ENCODE results near the gene UCN. TPM values are rescaled to one million over a fixed set of nuclear protein-coding genes. Genes with fewer than 3 reads are reported as not detected.

The UCN gene
- 1 to 10 TPM; 2.5 to 6.5 (median 4.6) TPM for total RNA-seq
- polyA plus RNA-seq = under 1 TPM; 0.35 to 0.81 TPM
- total RNA-seq = 0.94 reads per million

GRCh38 chr2:27308359-27308881 is at the start of gene UCN:
Gene UCN, minus strand, starts transcription at chr2:27308445. Its CDS starts 550 bp downstream, at chr2:27307895.
- H3K27ac Mint-ChIP-seq = no peak within 1 kb of the TSS
- no peak for ATAC-seq

GRCh38 chr2:27356382-27357181 is 48.3 kb upstream of the UCN start, which contains the start of gene GTF3C2:
Gene GTF3C2, minus strand, starts transcription at chr2:27356764. Its CDS starts 13,210 bp downstream, at chr2:27343554.
- no peaks in the 10 kb centered on the region for H3K9me3 ChIP-seq (ENCODE audit: control insufficient read depth in 2 of 3, low read length in 3 of 3)
- H3K27ac ChIP-seq (ENCODE audit: low read depth, low read length) = peak within 1 kb of the TSS; percentile 91
- H3K27me3 ChIP-seq (ENCODE audit: control insufficient read depth in 2 of 2, insufficient read depth in 2 of 2, low read length in 2 of 2) = no peaks in the 10 kb centered on the region
- POLR2A ChIA-PET = interaction anchor here (1.0 to 2.9 kb wide), 13 partner anchors 12 to 274 kb away, joined by 3 to 65 read pairs (median 5); partner anchors contain the start of genes ATRAID, EIF2B4, MPV17 and NRBP1
- ATAC-seq (peak; percentile 85), DNase-seq (peak; percentile 76 to 94 (median 92))
- Mint-ChIP-seq H3K4me1 (peaks cover 38 to 63% (median 56%) of the 10 kb centered on the region in 7 donors), H3K9me3 (peaks cover 0 to 6% (median 0%) of the 10 kb centered on the region in 11 donors), H3K36me3 (peaks cover 0 to 8% (median 4%) of the 10 kb centered on the region in 5 donors), H3K27me3 (no peaks in the 10 kb centered on the region), H3K27ac (peak within 1 kb of the TSS; percentile 96 to 100 (median 99)), H3K4me3 (peak within 1 kb of the TSS; percentile 95 to 100 (median 98))
- intact Hi-C loops (cut with micrococcal nuclease) = loop anchor here (1.0 to 5.0 kb wide), 17 partner anchors 14 to 1324 kb away; partner anchors contain the start of genes ATRAID (in 2 of the 2), EIF2B4 (in 2 of the 2), IFT172 (in 2 of the 2) and MPV17 (in 2 of the 2)
- peaks cover 0 to 12% (median 0%) of the 10 kb centered on the region in 3 experiments for H3K36me3 ChIP-seq (ENCODE audit: control insufficient read depth in 2 of 3, insufficient read depth in 3 of 3, low read length in 3 of 3)
- H3K4me3 ChIP-seq (ENCODE audit: low read length) = peak within 1 kb of the TSS; percentile 96
- H3K4me1 ChIP-seq (ENCODE audit: control insufficient read depth in 2 of 2, insufficient read depth in 2 of 2, low read length in 2 of 2) = peaks cover 24 to 34% of the 10 kb centered on the region in 2 donors
- CTCF ChIA-PET = interaction anchor here (1.0 kb wide), 2 partner anchors 13 to 16 kb away, joined by 3 to 4 read pairs; no protein-coding TSS in a partner anchor

More at GRCh38 chr2:27308359-27308881, at the start of gene UCN:
- ChIA-PET POLR2A (interaction anchor here (1.0 kb wide), 1 partner anchor 60 kb away, joined by 3 read pairs; no protein-coding TSS in a partner anchor), CTCF (no interaction called here)
- no peaks in the 10 kb centered on the region for H3K9me3 ChIP-seq (ENCODE audit: control insufficient read depth in 2 of 3, low read length in 3 of 3)
- intact Hi-C loops (cut with micrococcal nuclease) = loop anchor here in 1 of 2 donors (10.0 kb wide), 1 partner anchor 464 kb away; the partner anchor contains the start of gene DPYSL5
- H3K27me3 ChIP-seq (ENCODE audit: control insufficient read depth in 2 of 2, insufficient read depth in 2 of 2, low read length in 2 of 2) = peaks cover 0 to 6% of the 10 kb centered on the region in 2 donors
- peaks cover 0 to 6% of the 10 kb centered on the region in 2 donors for H3K4me1 ChIP-seq (ENCODE audit: control insufficient read depth in 2 of 2, insufficient read depth in 2 of 2, low read length in 2 of 2)
- H3K4me1 Mint-ChIP-seq = peaks cover 0 to 9% (median 4%) of the 10 kb centered on the region in 7 donors
- H3K36me3 ChIP-seq (ENCODE audit: control insufficient read depth in 2 of 3, insufficient read depth in 3 of 3, low read length in 3 of 3) = peaks cover 0 to 22% (median 4%) of the 10 kb centered on the region in 3 experiments
- DNase-seq = no peak
- peaks cover 9 to 29% (median 21%) of the 10 kb centered on the region in 5 donors for H3K36me3 Mint-ChIP-seq
- H3K27ac ChIP-seq (ENCODE audit: low read depth, low read length) = no peak within 1 kb of the TSS
- H3K4me3 ChIP-seq (ENCODE audit: low read length) = no peak within 1 kb of the TSS
- H3K4me3 Mint-ChIP-seq = peak within 1 kb of the TSS in 7 of 10 donors; percentile 5 to 75 (median 49)
- peaks cover 0 to 2% (median 0%) of the 10 kb centered on the region in 11 donors for H3K9me3 Mint-ChIP-seq
- peaks cover 13 to 25% (median 19%) of the 10 kb centered on the region in 5 donors for H3K27me3 Mint-ChIP-seq

GRCh38 chr2:27356056-27356381 is 47.8 kb upstream of the UCN start:
- peaks cover 24 to 36% of the 10 kb centered on the region in 2 donors for H3K4me1 ChIP-seq (ENCODE audit: control insufficient read depth in 2 of 2, insufficient read depth in 2 of 2, low read length in 2 of 2)
- peaks cover 0 to 12% (median 0%) of the 10 kb centered on the region in 3 experiments for H3K36me3 ChIP-seq (ENCODE audit: control insufficient read depth in 2 of 3, insufficient read depth in 3 of 3, low read length in 3 of 3)
- Mint-ChIP-seq H3K9me3 (peaks cover 0 to 6% (median 0%) of the 10 kb centered on the region in 11 donors), H3K27me3 (no peaks in the 10 kb centered on the region), H3K4me1 (peaks cover 40 to 68% (median 60%) of the 10 kb centered on the region in 7 donors), H3K4me3 (peak overlapping the region; percentile 95 to 100 (median 98)), H3K36me3 (peaks cover 0 to 8% (median 4%) of the 10 kb centered on the region in 5 donors), H3K27ac (peak overlapping the region; percentile 96 to 100 (median 99))
- intact Hi-C loops (cut with micrococcal nuclease) = loop anchor here (1.0 to 5.0 kb wide), 16 partner anchors 14 to 1324 kb away; partner anchors contain the start of genes IFT172 (in 2 of the 2), NRBP1 (in 2 of the 2), PPM1G (in 2 of the 2) and AGBL5 (in 1 of the 2)
- ChIA-PET CTCF (no interaction called here), POLR2A (interaction anchor here (1.0 to 2.9 kb wide), 12 partner anchors 11 to 274 kb away, joined by 3 to 65 read pairs (median 6); partner anchors contain the start of genes ATRAID, EIF2B4, MPV17 and NRBP1)
- no peaks in the 10 kb centered on the region for H3K9me3 ChIP-seq (ENCODE audit: control insufficient read depth in 2 of 3, low read length in 3 of 3)
- H3K4me3 ChIP-seq (ENCODE audit: low read length) = peak overlapping the region; percentile 96
- DNase-seq = no peak
- H3K27me3 ChIP-seq (ENCODE audit: control insufficient read depth in 2 of 2, insufficient read depth in 2 of 2, low read length in 2 of 2) = no peaks in the 10 kb centered on the region
- H3K27ac ChIP-seq (ENCODE audit: low read depth, low read length) = peak overlapping the region; percentile 91
- ATAC-seq = peak; percentile 34

GRCh38 chr2:27354597-27354927 is 46.3 kb upstream of the UCN start:
- peaks cover 0 to 12% (median 0%) of the 10 kb centered on the region in 3 experiments for H3K36me3 ChIP-seq (ENCODE audit: control insufficient read depth in 2 of 3, insufficient read depth in 3 of 3, low read length in 3 of 3)
- intact Hi-C loops (cut with micrococcal nuclease) = no loop called here
- DNase-seq (no peak), ATAC-seq (no peak)
- Mint-ChIP-seq H3K27ac (peak overlapping the region in 2 of 9 donors; percentile 39 to 52), H3K9me3 (peaks cover 0 to 6% (median 0%) of the 10 kb centered on the region in 11 donors), H3K27me3 (no peaks in the 10 kb centered on the region), H3K4me1 (peaks cover 40 to 81% (median 67%) of the 10 kb centered on the region in 7 donors), H3K36me3 (peaks cover 0 to 11% (median 7%) of the 10 kb centered on the region in 5 donors), H3K4me3 (peak overlapping the region in 9 of 10 donors; percentile 42 to 100 (median 66))
- ChIA-PET CTCF (no interaction called here), POLR2A (interaction anchor here (0.7 to 4.2 kb wide), 2 partner anchors 31 to 37 kb away, joined by 5 to 21 read pairs; partner anchors contain the start of gene MPV17)
- H3K9me3 ChIP-seq (ENCODE audit: control insufficient read depth in 2 of 3, low read length in 3 of 3) = no peaks in the 10 kb centered on the region
- H3K27ac ChIP-seq (ENCODE audit: low read depth, low read length) = no peak overlapping the region
- H3K4me3 ChIP-seq (ENCODE audit: low read length) = no peak overlapping the region
- no peaks in the 10 kb centered on the region for H3K27me3 ChIP-seq (ENCODE audit: control insufficient read depth in 2 of 2, insufficient read depth in 2 of 2, low read length in 2 of 2)
- peaks cover 24 to 36% of the 10 kb centered on the region in 2 donors for H3K4me1 ChIP-seq (ENCODE audit: control insufficient read depth in 2 of 2, insufficient read depth in 2 of 2, low read length in 2 of 2)

- Histone ChIP-seq H3K4me1 (ENCODE audit: control insufficient read depth in 2 of 2, insufficient read depth in 2 of 2, low read length in 2 of 2) (peaks cover 24 to 36% of the 10 kb centered on the region in 2 donors), H3K36me3 (ENCODE audit: control insufficient read depth in 2 of 3, insufficient read depth in 3 of 3, low read length in 3 of 3) (peaks cover 0 to 12% (median 0%) of the 10 kb centered on the region in 3 experiments), H3K27ac (ENCODE audit: low read depth, low read length) (no peak overlapping the region), H3K9me3 (ENCODE audit: control insufficient read depth in 2 of 3, low read length in 3 of 3) (no peaks in the 10 kb centered on the region), H3K4me3 (ENCODE audit: low read length) (no peak overlapping the region), H3K27me3 (ENCODE audit: control insufficient read depth in 2 of 2, insufficient read depth in 2 of 2, low read length in 2 of 2) (no peaks in the 10 kb centered on the region)
- peaks cover 0 to 6% (median 0%) of the 10 kb centered on the region in 11 donors for H3K9me3 Mint-ChIP-seq
- peak overlapping the region in 9 of 10 donors; percentile 42 to 100 (median 65) for H3K4me3 Mint-ChIP-seq
- intact Hi-C loops (cut with micrococcal nuclease) = no loop called here
- ATAC-seq = no peak
- no peak for DNase-seq
- peaks cover 0 to 12% (median 7%) of the 10 kb centered on the region in 5 donors for H3K36me3 Mint-ChIP-seq
- ChIA-PET POLR2A (interaction anchor here (0.7 to 4.2 kb wide), 4 partner anchors 10 to 36 kb away, joined by 4 to 21 read pairs (median 4); partner anchors contain the start of gene MPV17), CTCF (no interaction called here)
- H3K27ac Mint-ChIP-seq = peak overlapping the region in 4 of 9 donors; percentile 39 to 83 (median 53)
- H3K27me3 Mint-ChIP-seq = no peaks in the 10 kb centered on the region
- peaks cover 40 to 86% (median 71%) of the 10 kb centered on the region in 7 donors for H3K4me1 Mint-ChIP-seq
Observed at GRCh38 chr2:27353762-27354596, 45.7 kb upstream of the UCN start.
